Gastroesophageal sphincter (tissue), 3 donors: ENCODE measurements around the gene ITM2B.

Experiments used
- CTCF ChIP-seq, 4 experiments: fragments of 200-600 bp in 2 of 4; fragments of 450-650 bp in 2 of 4; sonication (generic) in 1 of 4; IDR thresholded peaks; one replicate each; pipeline ENCODE4 v1.5.1; 2017 to 2019; ENCODE audit warnings: antibody characterized with exemption in 4 of 4, mild to moderate bottlenecking in 2 of 4, moderate library complexity in 2 of 4
- EP300 ChIP-seq: sonication (generic); formaldehyde crosslinking; IDR thresholded peaks from one replicate; pipeline ENCODE4 v1.6.1; 2017; ENCODE audit warnings: antibody characterized with exemption, mild to moderate bottlenecking
- POLR2A ChIP-seq, 2 donors: fragments of 450-650 bp; IDR thresholded peaks; one replicate each; pipeline ENCODE4 v1.6.1; 2017; ENCODE audit warnings: antibody characterized with exemption in 2 of 2, mild to moderate bottlenecking in 2 of 2, moderate library complexity in 1 of 2

GRCh38 chr13:48231933-48232332, 1.1 kb upstream of the ITM2B start:
- TF ChIP-seq POLR2A (IDR thresholded peaks at IDR 0.05) (no peak), EP300 (no peak), CTCF (IDR thresholded peaks at IDR 0.05) (no peak)
